SU-DHL-6 (cell line): ENCODE measurements around the gene GNL2.

Experiments used
- H2AFZ ChIP-seq: fragments of 200-600 bp; sonication (generic); 2 replicates; pipeline ENCODE4 v1.6.1; 2014; ENCODE audit warnings: low read depth, mild to moderate bottlenecking, moderate library complexity, mixed read lengths, antibody characterized with exemption, low read length; ENCODE audit not compliant: severe bottlenecking
- H3F3A ChIP-seq: fragments of 200-600 bp; shearing (Covaris generic); 2 replicates; pipeline ENCODE4 v1.6.0; 2016; ENCODE audit warnings: antibody characterized with exemption, mild to moderate bottlenecking; ENCODE audit not compliant: insufficient read depth
- H3K27ac ChIP-seq: fragments of 200-600 bp; sonication (generic); 2 replicates; pipeline ENCODE4 v1.5.1; 2016; ENCODE audit warnings: low read depth, mild to moderate bottlenecking, low read length, moderate library complexity, mixed read lengths
- H3K27me3 ChIP-seq: fragments of 200-600 bp; sonication (generic), shearing (Covaris generic); 2 replicates; pipeline ENCODE4 v1.6.0; 2014; ENCODE audit warnings: mild to moderate bottlenecking, low read length
- H3K36me3 ChIP-seq: fragments of 200-600 bp; sonication (generic); 2 replicates; pipeline ENCODE4 v1.6.1; 2014; ENCODE audit warnings: mild to moderate bottlenecking, low read length, mixed read lengths
- H3K4me2 ChIP-seq: fragments of 300-600, 200-600 bp; shearing (Covaris generic), sonication (generic); 2 replicates; pipeline ENCODE4 v1.6.0; 2014; ENCODE audit warnings: low read length, low read depth, mild to moderate bottlenecking; ENCODE audit not compliant: poor library complexity, severe bottlenecking
- H3K4me3 ChIP-seq: fragments of 200-600 bp; sonication (generic); 2 replicates; pipeline ENCODE4 v1.5.1; 2014; ENCODE audit warnings: antibody characterized with exemption, low read length, mild to moderate bottlenecking, mixed read lengths; ENCODE audit not compliant: insufficient read depth, poor library complexity, severe bottlenecking
- H3K79me2 ChIP-seq: fragments of 200-600 bp; sonication (generic); 2 replicates; pipeline ENCODE4 v1.6.1; 2014; ENCODE audit warnings: mild to moderate bottlenecking, low read length, moderate library complexity; ENCODE audit not compliant: insufficient read depth
- H3K9ac ChIP-seq: fragments of 200-600 bp; sonication (generic); 2 replicates; pipeline ENCODE4 v1.7.0; 2014; ENCODE audit warnings: mild to moderate bottlenecking, low read length
- H3K9me2 ChIP-seq: fragments of 200-600 bp; sonication (generic); replicated peaks from 2 replicates; pipeline ENCODE4 v1.6.1; 2014; ENCODE audit warnings: low read length; ENCODE audit not compliant: insufficient read depth
- H3K9me3 ChIP-seq: fragments of 200-600 bp; sonication (generic); 2 replicates; pipeline ENCODE4 v1.6.1; 2014; ENCODE audit warnings: low read length, mixed read lengths; ENCODE audit not compliant: insufficient read depth
- H4K20me1 ChIP-seq: fragments of 200-600 bp; sonication (generic); 2 replicates; pipeline ENCODE4 v1.6.1; 2014; ENCODE audit warnings: low read depth, mild to moderate bottlenecking, antibody characterized with exemption, low read length, moderate library complexity, mixed read lengths
- CTCF ChIP-seq: fragments of 200-600 bp; sonication (generic); IDR thresholded peaks from one replicate; pipeline ENCODE4 v1.5.1; 2017; ENCODE audit warnings: antibody characterized with exemption, mild to moderate bottlenecking, low read length, moderate library complexity; ENCODE audit not compliant: insufficient read depth, poor library complexity, severe bottlenecking
- EZH2phosphoT487 ChIP-seq: fragments of 200-600 bp; sonication (generic), shearing (Covaris generic); conservative IDR thresholded peaks from 2 replicates; pipeline ENCODE4 v1.6.1; 2018; ENCODE audit warnings: mild to moderate bottlenecking, antibody characterized with exemption, low read length, moderate library complexity, mixed read lengths

The GNL2 gene

DNA sequence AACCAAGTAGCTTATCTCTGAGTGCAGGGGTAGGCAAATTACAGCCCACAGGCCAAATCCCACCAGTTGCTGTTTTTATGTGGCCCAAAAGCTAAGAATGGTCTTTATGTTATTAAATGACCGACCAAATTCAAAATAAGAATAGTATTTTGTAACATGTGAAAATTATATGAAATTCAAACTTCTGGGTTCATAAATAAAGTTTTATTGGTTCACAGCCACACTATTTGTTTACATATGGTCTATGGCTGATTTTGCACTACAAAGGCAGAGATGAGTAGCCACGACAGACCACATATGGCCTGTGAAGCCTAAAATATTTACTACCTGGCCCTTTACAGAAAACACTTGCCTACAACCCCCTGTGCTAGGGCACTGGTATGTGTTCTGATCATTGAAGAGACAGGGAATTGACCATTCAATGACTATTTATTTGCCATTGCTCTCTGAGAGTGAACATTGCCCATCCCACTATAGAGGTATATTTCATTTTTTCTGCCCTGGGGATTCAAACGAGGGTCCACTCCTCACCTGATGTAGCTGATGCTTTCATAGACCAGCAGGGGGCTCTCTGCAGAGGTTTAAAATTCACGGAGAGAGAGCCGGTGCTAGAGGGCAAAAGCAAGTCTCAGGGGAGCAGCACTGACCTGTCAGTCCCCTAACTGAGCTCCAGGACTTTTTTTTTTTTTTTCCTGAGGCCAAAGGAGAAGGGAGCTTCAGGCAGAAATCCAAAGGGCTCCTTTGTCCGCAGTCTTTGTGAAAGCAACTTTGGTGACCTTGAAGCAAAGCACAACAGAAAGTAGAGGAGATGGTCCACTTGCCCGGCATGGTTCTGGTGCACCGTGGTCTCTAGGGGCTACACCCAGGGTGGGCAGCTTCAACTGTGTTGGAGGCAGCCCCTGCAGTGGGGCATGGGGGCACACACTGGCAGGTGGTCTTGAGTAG lies 7.3 kb upstream of the GNL2 start:
- Histone ChIP-seq H3F3A (no peaks in the 10 kb centered on the region), H3K9me3 (no peaks in the 10 kb centered on the region), H3K9ac (no peak overlapping the region), H3K27me3 (no peaks in the 10 kb centered on the region), H3K79me2 (no peaks in the 10 kb centered on the region), H3K36me3 (no peaks in the 10 kb centered on the region), H4K20me1 (no peaks in the 10 kb centered on the region), H2AFZ (no peak overlapping the region), H3K4me2 (no peak overlapping the region), H3K27ac (no peak overlapping the region), H3K4me3 (no peak overlapping the region), H3K9me2 (no peaks in the 10 kb centered on the region)
- peak; percentile 74 for TF ChIP-seq CTCF
- TF ChIP-seq EZH2phosphoT487 = no peak

GRCh38 chr1:37601441-37601840 lies 5.7 kb upstream of the GNL2 start:
- H2AFZ ChIP-seq = no peak overlapping the region
- H3K9me2 ChIP-seq = no peaks in the 10 kb centered on the region
- H3K27me3 ChIP-seq = no peaks in the 10 kb centered on the region
- H3K9ac ChIP-seq = no peak overlapping the region
- H3F3A ChIP-seq = no peaks in the 10 kb centered on the region
- no peak for TF ChIP-seq CTCF
- TF ChIP-seq EZH2phosphoT487 = no peak
- H3K4me2 ChIP-seq = no peak overlapping the region
- H3K9me3 ChIP-seq = no peaks in the 10 kb centered on the region
- no peak overlapping the region for H3K27ac ChIP-seq
- no peak overlapping the region for H3K4me3 ChIP-seq
- no peaks in the 10 kb centered on the region for H3K79me2 ChIP-seq
- H4K20me1 ChIP-seq = no peaks in the 10 kb centered on the region
- H3K36me3 ChIP-seq = no peaks in the 10 kb centered on the region

DNA sequence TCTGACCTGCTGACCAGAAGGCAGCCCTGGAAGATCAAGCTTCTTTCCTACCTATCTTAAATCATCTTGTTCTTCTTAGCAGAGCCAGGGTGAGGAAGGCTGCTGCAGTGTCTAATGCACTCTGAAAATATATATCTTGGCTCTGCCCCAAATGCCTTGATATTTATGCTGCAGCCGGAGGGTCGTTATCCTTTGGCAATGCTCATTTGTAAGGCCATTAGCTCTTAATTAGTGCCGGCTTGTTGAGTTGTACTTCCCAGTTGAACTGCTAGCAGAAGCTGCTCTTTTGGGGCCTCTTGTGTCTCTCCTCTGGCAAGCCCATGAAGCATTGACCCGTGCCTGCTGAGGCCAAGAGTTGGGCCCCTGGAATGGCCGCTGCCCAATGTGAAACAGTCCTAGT lies 4.2 kb upstream of the GNL2 start:
- H3K9ac ChIP-seq = no peak overlapping the region
- no peak overlapping the region for H3K4me3 ChIP-seq
- no peaks in the 10 kb centered on the region for H3K27me3 ChIP-seq
- no peak overlapping the region for H2AFZ ChIP-seq
- H3K9me2 ChIP-seq = no peaks in the 10 kb centered on the region
- no peak overlapping the region for H3K27ac ChIP-seq
- H3K4me2 ChIP-seq = no peak overlapping the region
- TF ChIP-seq EZH2phosphoT487 = no peak
- TF ChIP-seq CTCF = no peak
- no peaks in the 10 kb centered on the region for H3K36me3 ChIP-seq
- H4K20me1 ChIP-seq = no peaks in the 10 kb centered on the region
- no peaks in the 10 kb centered on the region for H3F3A ChIP-seq
- no peaks in the 10 kb centered on the region for H3K9me3 ChIP-seq
- peaks cover 8% of the 10 kb centered on the region for H3K79me2 ChIP-seq
